HepG2 (cell line): Measurements from ENCODE around the gene SPATA33. TPM values are rescaled to one million over a fixed set of nuclear protein-coding genes. Genes with fewer than 3 reads are reported as not detected.

ENCODE experiments used
- BCL3 ChIP-seq: sonication (generic); formaldehyde crosslinking; IDR thresholded peaks from 2 replicates; pipeline ENCODE4 v1.5.1; 2020; ENCODE audit warnings: mild to moderate bottlenecking, missing genetic modification reagents, moderate library complexity
- CHD4 ChIP-seq: fragments of 200-600 bp; sonication (generic); IDR thresholded peaks from 2 replicates; pipeline ENCODE4 v1.7.0; 2017; ENCODE audit warnings: mild to moderate bottlenecking, low read length, borderline replicate concordance
- CREB3 ChIP-seq: sonication (generic); formaldehyde crosslinking; IDR thresholded peaks from 2 replicates; pipeline ENCODE4 v1.5.0; 2020; ENCODE audit warnings: missing genetic modification reagents
- FOXO1 ChIP-seq: sonication (generic); formaldehyde crosslinking; IDR thresholded peaks from 2 replicates; pipeline ENCODE4 v1.4.0; 2020; ENCODE audit warnings: missing genetic modification reagents
- GTF2F1 ChIP-seq: fragments of 150-350 bp; IDR thresholded peaks from 2 replicates; pipeline ENCODE4 v1.6.1; 2014; ENCODE audit warnings: low read length
- HMGXB3 ChIP-seq: sonication (generic); formaldehyde crosslinking; IDR thresholded peaks from 2 replicates; pipeline ENCODE4 v1.4.0; 2020; ENCODE audit warnings: missing genetic modification reagents, borderline replicate concordance
- LRRFIP1 ChIP-seq: sonication (generic); formaldehyde crosslinking; conservative IDR thresholded peaks from 2 replicates; pipeline ENCODE4 v1.4.0; 2020; ENCODE audit warnings: missing genetic modification reagents
- MYC ChIP-seq: sonication (generic); formaldehyde crosslinking; IDR thresholded peaks from 2 replicates; pipeline ENCODE4 v1.9.0; 2021; ENCODE audit warnings: missing genetic modification reagents, borderline replicate concordance
- THAP7 ChIP-seq: sonication (generic); formaldehyde crosslinking; IDR thresholded peaks from 2 replicates; pipeline ENCODE4 v1.8.1; 2023; ENCODE audit warnings: mild to moderate bottlenecking, missing genetic modification reagents
- USF2 ChIP-seq, 2 experiments: sonication (generic) in 1 of 2; formaldehyde crosslinking in 1 of 2; IDR thresholded peaks; 2 replicates each; pipeline versions ENCODE4 v1.5.1 to v1.6.1; 2011 to 2020; ENCODE audit warnings: borderline replicate concordance in 1 of 2, low read depth in 1 of 2, low read length in 1 of 2, mild to moderate bottlenecking in 1 of 2, missing genetic modification reagents in 1 of 2, moderate library complexity in 1 of 2
- ZNF589 ChIP-seq: sonication (generic); formaldehyde crosslinking; conservative IDR thresholded peaks from 2 replicates; pipeline ENCODE4 v1.8.0; 2022; ENCODE audit warnings: mild to moderate bottlenecking, moderate library complexity, missing genetic modification reagents
- ZNF7 ChIP-seq: IDR thresholded peaks from 2 replicates; pipeline ENCODE4 v1.6.1; 2016; ENCODE audit warnings: missing biosample characterization, missing genetic modification reagents
- polyA plus RNA-seq, 8 experiments: library from polyadenylated mRNA; depleted of rRNA in 3 of 8; stranded (reverse) in 7 of 8; unstranded in 1 of 8; fragments of >200 nt; fragmentation: Illumina TruSeq in 4 of 8; extraction: Trizol in 4 of 8; gene quantifications; 2 replicates each; pipeline versions ENCODE4 v1.2.1 to v1.2.3, GENCODE V29; 2011 to 2016; ENCODE audit warnings: low read depth in 4 of 8, missing spikeins in 1 of 8, mixed read lengths in 1 of 8; ENCODE audit not compliant: insufficient read depth in 1 of 8
- total RNA-seq, 5 experiments: library from RNA; depleted of rRNA; stranded (reverse); fragments of >200 nt; fragmentation: Illumina TruSeq; extraction: Trizol; gene quantifications; 2 replicates each; pipeline ENCODE4 v1.2.3, GENCODE V29; 2016; ENCODE audit warnings: low read depth in 1 of 5

Gene SPATA33
- total and polyA plus RNA-seq, 2 of the 13 experiments (the other 11 are each of a cell fraction or from before 2014, with no cell fraction given) = 5.7 to 11.0 TPM

- TF ChIP-seq LRRFIP1 (no peak), CHD4 (no peak), GTF2F1 (peak; percentile 75), HMGXB3 (CRISPR knock-in tag) (no peak; the same call in 1 of the 2 replicates), MYC (CRISPR knock-in tag) (peak; percentile 73; the same call in 1 of the 2 replicates), USF2 (IDR thresholded peaks at IDR 0.05; ENCODE audit: low read depth, low read length) (peak; percentile 97), USF2 (CRISPR knock-in tag; IDR thresholded peaks at IDR 0.05; ENCODE audit: borderline replicate concordance) (peak; percentile 99; the same call in 1 of the 2 replicates), CREB3 (no peak), ZNF589 (CRISPR knock-in tag) (peak; percentile 1; the same call in 1 of the 2 replicates), ZNF7 (CRISPR knock-in tag) (no peak), BCL3 (CRISPR knock-in tag) (no peak; the same call in 1 of the 2 replicates), FOXO1 (CRISPR knock-in tag) (no peak), THAP7 (CRISPR knock-in tag) (peak; percentile 72; the same call in 1 of the 2 replicates)
These were observed 42.5 kb downstream of the SPATA33 start (continued) for GRCh38 chr16:89700100-89700648.
